ENCODE results near the gene HIVEP3.
"Not testable (repeated sequence)": the region's sequence is repeated elsewhere in the genome, so short reads cannot be mapped to it uniquely, and the experiment has no call there.

Gene HIVEP3

DNA sequence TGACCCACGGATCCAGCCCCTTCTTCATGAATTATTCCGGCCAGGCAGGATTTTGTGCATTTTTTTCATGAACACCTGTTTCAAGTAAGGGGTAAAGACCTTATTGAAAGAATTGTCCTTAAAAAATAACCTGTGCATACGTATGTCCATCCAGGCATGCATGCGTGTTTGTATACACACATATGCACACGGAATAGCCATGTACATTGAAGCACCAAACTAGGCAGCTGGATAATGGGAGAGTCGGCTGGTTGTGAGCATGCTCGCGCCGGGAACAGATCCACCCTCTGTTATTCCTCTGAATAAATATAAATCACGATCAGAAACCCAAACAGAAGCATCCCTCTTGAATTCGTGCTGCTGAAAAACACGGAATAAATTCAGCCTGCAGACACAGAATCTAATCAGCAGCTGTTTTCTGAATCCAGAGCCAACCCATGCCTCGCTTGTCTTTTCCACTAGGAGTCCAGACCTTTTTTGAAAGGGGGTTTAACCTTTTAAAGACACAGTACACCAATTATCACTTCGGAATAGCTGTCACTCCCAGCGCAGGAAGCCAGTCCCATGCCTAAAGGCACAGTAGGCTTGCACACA is at the start of gene HIVEP3:
Gene HIVEP3 (minus strand): TSS at position 473 of the 594 bp plus-strand sequence.
- Mint-ChIP-seq H3K27ac (peak within 1 kb of the TSS; percentile 98), H3K9me3 (peaks cover 8% of the 10 kb centered on the region), H3K36me3 (ENCODE audit: low read depth) (peaks cover 13% of the 10 kb centered on the region), H3K4me3 (peak within 1 kb of the TSS; percentile 96), H3K4me1 (ENCODE audit: low read depth) (peaks cover 66% of the 10 kb centered on the region), H3K27me3 (ENCODE audit: low read depth) (peaks cover 14% of the 10 kb centered on the region)
- no peak for DNase-seq (ENCODE audit: low spot score)

DNA sequence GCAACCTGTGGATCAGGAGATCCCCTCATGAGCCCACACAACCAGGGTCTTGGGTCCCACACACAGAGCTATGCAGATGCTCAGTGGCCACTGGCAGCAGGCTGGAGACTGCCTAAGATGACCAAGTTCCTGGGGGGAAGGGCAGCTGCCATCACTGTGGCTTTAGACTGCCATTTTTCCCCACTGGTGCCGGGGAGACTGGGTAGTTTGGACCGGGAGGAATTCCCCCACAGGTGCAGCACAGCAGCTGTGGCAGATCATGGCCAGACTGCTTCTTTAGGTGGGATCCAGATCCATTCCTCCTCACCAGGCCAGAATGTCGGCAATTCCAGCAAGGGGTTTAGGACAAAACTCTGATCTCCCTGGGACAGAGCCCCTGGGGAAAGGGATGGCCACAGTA is 45.7 kb upstream of the HIVEP3 start:
- Mint-ChIP-seq H3K36me3 (ENCODE audit: low read depth) (no peaks in the 10 kb centered on the region), H3K9me3 (peaks cover 9% of the 10 kb centered on the region), H3K4me3 (no peak overlapping the region), H3K27me3 (ENCODE audit: low read depth) (peaks cover 13% of the 10 kb centered on the region), H3K4me1 (ENCODE audit: low read depth) (no peaks in the 10 kb centered on the region), H3K27ac (no peak overlapping the region)
- DNase-seq (ENCODE audit: low spot score), result no peak

DNA sequence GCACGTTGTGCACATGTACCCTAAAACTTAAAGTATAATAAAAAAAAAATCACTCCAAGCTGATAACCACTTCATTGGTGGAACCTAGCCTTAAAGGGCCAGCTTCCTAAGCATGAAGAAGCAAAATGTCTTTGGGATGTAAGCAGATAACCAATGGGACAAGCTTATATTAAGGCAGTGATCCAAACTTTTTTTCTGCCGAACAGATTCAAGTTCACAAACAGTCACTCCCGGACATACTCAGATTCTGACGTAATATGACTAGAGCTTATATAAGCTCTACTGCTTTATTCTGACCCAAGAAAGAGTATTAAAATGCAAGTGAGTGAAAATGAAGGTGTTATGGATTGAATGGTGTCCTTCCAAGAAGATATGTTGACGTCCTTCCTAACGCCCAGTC is 44.9 kb upstream of the HIVEP3 start:
- no peak for DNase-seq (ENCODE audit: low spot score)
- H3K4me1 Mint-ChIP-seq (ENCODE audit: low read depth), result no peaks in the 10 kb centered on the region

DNA sequence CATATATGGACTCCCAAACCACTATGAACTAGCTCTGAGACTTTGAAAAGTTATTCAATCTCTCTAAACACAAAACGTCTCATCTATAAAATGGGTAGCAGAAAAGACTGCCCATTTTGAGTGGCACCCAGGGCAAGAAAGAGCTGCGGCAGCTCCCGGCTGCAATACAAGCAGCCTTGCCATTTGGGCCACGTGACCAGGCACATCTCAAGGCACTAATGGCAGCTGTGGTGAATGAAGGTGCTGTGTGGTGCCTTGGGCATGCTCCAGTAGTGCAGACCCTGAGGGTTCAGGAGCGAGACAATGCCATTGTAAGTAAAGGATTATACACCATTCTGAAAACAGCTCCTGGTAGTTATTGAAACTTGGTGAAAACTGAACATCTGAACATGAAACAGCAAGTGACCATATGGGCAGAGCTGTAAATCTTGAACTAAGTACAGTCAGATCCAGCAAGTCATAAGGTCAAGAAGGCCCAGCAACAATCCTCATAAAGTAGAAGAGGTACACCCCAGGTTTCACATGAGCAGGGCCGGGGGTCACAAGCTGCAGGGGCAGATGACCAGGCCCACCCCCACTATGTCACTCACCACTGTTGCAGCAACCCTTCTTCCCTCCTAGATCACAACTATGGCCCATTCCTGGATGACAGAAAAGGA is 39.4 kb upstream of the HIVEP3 start:
- Mint-ChIP-seq H3K27ac (no peak overlapping the region), H3K27me3 (ENCODE audit: low read depth) (no peaks in the 10 kb centered on the region), H3K4me1 (ENCODE audit: low read depth) (peaks cover 4% of the 10 kb centered on the region), H3K9me3 (no peaks in the 10 kb centered on the region), H3K4me3 (no peak overlapping the region), H3K36me3 (ENCODE audit: low read depth) (no peaks in the 10 kb centered on the region)
- DNase-seq (ENCODE audit: low spot score), result no peak

More for the DNA sequence above, 44.9 kb upstream of the HIVEP3 start:
- no peak overlapping the region for H3K4me3 Mint-ChIP-seq
- H3K9me3 Mint-ChIP-seq, result peaks cover 9% of the 10 kb centered on the region
- no peaks in the 10 kb centered on the region for H3K36me3 Mint-ChIP-seq (ENCODE audit: low read depth)
- no peak overlapping the region for H3K27ac Mint-ChIP-seq
- peaks cover 13% of the 10 kb centered on the region for H3K27me3 Mint-ChIP-seq (ENCODE audit: low read depth)

DNA sequence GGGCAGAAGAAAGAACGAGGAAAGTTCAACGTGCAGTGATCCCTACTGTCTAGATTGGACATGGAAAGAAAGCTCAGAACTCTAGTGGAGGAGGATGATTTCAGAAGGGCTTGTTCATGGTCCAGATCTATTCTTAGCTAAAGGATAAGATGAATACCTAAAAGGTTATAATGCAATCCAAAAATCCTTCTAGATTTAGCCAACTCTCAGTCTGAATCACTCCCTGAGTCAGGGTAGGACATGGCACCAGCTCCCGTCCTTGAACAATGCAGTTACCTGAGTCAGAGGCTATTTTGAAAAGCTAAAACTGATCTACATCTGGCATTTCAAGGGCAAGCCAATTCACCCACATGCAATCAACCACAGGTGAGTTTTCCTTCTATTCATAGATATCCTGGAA is 38.8 kb upstream of the HIVEP3 start:
- no peak overlapping the region for H3K4me3 Mint-ChIP-seq
- H3K27me3 Mint-ChIP-seq (ENCODE audit: low read depth), result no peaks in the 10 kb centered on the region
- H3K9me3 Mint-ChIP-seq, result peaks cover under 1% of the 10 kb centered on the region
- H3K4me1 Mint-ChIP-seq (ENCODE audit: low read depth), result peaks cover 4% of the 10 kb centered on the region
- DNase-seq (ENCODE audit: low spot score), result no peak
- no peak overlapping the region for H3K27ac Mint-ChIP-seq
- H3K36me3 Mint-ChIP-seq (ENCODE audit: low read depth), result no peaks in the 10 kb centered on the region

DNA sequence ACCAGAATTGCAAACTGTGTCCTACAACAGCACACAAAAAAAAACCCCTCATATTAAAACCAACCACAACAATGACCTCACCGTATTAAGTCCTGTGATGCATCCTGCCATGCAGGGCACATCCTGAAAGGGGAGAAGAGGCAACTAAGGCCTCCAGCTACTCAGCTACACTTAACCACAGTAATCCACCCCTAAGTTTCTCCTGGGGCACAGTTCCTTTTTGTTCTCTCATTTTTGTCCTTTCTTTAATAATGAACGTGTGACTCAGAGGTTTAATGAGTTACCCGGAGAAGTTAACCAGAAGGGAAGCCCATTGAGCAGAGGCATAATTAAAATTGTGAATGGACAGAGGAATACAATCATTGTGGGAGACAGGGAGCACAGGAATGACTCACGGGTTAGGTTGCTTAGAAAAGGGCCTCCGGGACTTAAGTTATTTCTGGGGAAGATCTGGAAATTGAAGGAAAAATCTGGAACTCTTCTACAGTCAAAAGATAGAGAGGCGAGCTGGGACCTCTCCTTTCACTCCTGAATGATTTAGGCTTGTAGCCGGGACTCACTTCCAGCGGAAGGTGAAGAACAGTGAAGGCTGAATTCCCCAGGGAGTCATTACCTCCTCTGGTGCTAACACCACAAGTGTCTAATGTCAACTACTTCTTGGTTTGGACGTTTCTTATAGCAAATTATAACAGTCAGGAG is 36.9 kb upstream of the HIVEP3 start:
- Mint-ChIP-seq H3K9me3 (peaks cover 17% of the 10 kb centered on the region), H3K27ac (no peak overlapping the region), H3K4me1 (ENCODE audit: low read depth) (peaks cover 4% of the 10 kb centered on the region), H3K36me3 (ENCODE audit: low read depth) (peaks cover 4% of the 10 kb centered on the region), H3K27me3 (ENCODE audit: low read depth) (no peaks in the 10 kb centered on the region), H3K4me3 (no peak overlapping the region)
- no peak for DNase-seq (ENCODE audit: low spot score)

DNA sequence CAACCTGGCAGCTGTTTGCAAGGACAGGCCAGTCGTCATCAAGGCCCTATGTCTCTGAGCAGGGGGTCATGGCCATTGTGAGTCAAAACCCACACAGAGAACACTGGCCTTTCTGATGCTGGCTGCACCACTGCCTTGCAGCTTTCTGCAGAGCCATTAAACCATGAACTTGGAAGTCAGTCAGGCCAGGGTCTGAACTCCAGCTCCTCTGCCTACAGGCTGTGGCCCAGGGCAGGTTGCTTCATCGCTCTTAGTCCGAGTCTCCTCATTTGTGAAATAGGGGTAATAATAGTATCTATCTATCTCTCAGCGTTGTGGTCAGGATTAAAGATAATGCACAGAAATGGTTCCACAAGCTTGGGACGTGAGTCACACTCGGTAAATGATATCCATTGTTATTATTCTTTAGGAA is 35.8 kb upstream of the HIVEP3 start:
- H3K27me3 Mint-ChIP-seq (ENCODE audit: low read depth), result no peaks in the 10 kb centered on the region
- no peak overlapping the region for H3K4me3 Mint-ChIP-seq
- H3K9me3 Mint-ChIP-seq, result peaks cover 27% of the 10 kb centered on the region
- peaks cover 4% of the 10 kb centered on the region for H3K36me3 Mint-ChIP-seq (ENCODE audit: low read depth)
- H3K27ac Mint-ChIP-seq, result no peak overlapping the region
- DNase-seq (ENCODE audit: low spot score), result no peak
- H3K4me1 Mint-ChIP-seq (ENCODE audit: low read depth), result peaks cover 4% of the 10 kb centered on the region

DNA sequence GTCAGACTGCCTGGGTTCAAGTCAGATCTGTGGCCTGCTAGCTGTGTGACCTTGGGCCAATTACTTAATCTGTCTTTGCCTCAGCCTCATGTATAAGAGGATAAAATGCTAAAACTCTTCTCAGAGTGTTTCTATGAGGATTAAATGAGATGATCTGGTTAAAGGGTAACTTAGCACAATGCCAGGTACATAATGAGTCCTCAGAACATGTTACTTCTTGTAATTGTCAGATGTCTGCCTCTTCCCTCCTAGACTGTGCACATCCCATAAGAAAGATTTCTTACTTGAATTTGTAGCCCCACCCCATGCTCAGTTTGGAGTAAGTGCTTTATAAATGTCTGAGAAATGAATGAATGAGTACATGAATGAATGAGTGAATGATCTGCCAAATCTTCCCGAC is 34.6 kb upstream of the HIVEP3 start:
- H3K9me3 Mint-ChIP-seq, result peaks cover 35% of the 10 kb centered on the region
- peaks cover 4% of the 10 kb centered on the region for H3K36me3 Mint-ChIP-seq (ENCODE audit: low read depth)
- H3K4me1 Mint-ChIP-seq (ENCODE audit: low read depth), result peaks cover 4% of the 10 kb centered on the region
- H3K27me3 Mint-ChIP-seq (ENCODE audit: low read depth), result no peaks in the 10 kb centered on the region
- H3K27ac Mint-ChIP-seq, result no peak overlapping the region
- no peak overlapping the region for H3K4me3 Mint-ChIP-seq
- DNase-seq (ENCODE audit: low spot score), result no peak

DNA sequence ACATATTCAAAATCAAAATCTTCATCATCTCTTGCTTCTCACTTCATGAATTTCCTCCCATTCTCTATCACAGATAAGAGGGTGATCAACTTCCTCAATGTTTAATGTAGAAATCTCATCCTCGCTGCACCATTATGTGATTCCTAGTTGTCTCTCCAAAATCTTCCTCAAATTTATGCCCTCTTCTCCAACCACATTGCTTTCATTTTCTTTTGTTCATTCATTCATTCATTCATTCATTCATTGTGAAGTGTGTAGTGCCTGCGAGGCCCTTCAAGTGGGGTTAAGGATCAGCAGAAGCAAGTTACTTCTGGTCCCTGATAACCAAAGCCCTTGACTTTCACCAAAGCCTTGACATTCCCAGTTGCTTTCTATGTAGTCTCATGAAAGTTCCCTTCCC is 33.5 kb upstream of the HIVEP3 start:
- no peak for DNase-seq (ENCODE audit: low spot score)
- Mint-ChIP-seq H3K4me3 (no peak overlapping the region), H3K27ac (no peak overlapping the region), H3K27me3 (ENCODE audit: low read depth) (no peaks in the 10 kb centered on the region), H3K9me3 (peaks cover 35% of the 10 kb centered on the region), H3K36me3 (ENCODE audit: low read depth) (peaks cover 6% of the 10 kb centered on the region), H3K4me1 (ENCODE audit: low read depth) (peaks cover 4% of the 10 kb centered on the region)

DNA sequence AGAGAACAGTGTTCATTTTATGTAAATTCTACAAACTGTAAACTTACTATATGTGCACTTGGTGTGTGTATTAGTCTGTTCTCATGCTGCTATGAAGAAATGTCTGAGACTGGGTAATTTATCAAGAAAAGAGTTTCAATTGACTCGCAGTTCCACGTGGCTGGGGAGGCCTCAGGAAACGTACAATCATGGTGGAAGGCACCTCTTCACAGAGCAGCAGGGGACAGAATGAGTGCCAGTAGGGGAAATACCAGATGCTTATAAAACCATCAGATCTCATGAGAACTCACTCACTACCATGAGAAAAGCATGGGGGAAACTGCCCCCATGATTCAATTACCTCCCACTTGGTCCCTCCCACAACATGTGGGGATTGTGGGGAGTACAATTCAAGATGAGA is 32.8 kb upstream of the HIVEP3 start:
- H3K4me3 Mint-ChIP-seq; H3K36me3 Mint-ChIP-seq (ENCODE audit: low read depth); H3K27me3 Mint-ChIP-seq (ENCODE audit: low read depth); H3K27ac Mint-ChIP-seq; H3K4me1 Mint-ChIP-seq (ENCODE audit: low read depth): not testable (repeated sequence)
- H3K9me3 Mint-ChIP-seq, result peaks cover 35% of the 10 kb centered on the region
- peak; percentile 6 for DNase-seq (ENCODE audit: low spot score)

DNA sequence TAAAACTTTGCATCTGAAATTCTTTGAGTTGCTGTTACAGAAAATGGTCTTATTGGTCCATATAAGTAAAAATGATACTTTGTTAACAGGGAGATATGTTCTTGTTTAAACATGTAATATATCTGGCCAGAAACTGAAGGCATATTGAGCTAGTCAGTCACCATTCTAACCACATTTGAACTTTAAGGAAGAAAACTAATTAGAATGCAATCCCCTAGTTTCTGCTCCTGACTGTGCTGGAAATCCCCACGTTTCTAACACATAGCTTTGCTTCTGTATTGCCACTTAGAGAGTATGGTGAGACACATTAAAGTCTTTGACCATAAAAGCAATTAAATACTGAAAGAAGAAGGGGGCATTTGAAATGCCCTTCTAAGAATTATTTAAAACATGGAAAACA is 32.1 kb upstream of the HIVEP3 start:
- Mint-ChIP-seq H3K36me3 (ENCODE audit: low read depth) (peaks cover 6% of the 10 kb centered on the region), H3K27ac (no peak overlapping the region), H3K4me3 (no peak overlapping the region), H3K27me3 (ENCODE audit: low read depth) (no peaks in the 10 kb centered on the region), H3K9me3 (peaks cover 35% of the 10 kb centered on the region), H3K4me1 (ENCODE audit: low read depth) (peaks cover 4% of the 10 kb centered on the region)
- DNase-seq (ENCODE audit: low spot score), result no peak

DNA sequence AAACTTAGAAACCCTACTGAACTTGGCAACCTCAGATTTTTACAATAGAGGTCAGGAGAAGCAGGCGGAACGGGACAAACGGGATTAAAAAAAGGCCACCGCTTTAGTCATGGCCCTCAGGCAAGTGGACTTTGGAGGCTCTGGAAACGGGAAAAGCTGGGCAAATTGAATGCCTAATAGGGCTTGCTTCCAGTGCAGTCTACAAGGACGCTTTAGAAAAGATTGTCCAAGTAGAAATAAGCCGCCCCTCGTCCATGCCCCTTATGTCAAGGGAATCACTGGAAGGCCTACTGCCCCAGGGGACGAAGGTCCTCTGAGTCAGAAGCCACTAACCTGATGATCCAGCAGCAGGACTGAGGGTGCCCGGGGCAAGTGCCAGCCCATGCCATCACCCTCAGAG is 27.2 kb upstream of the HIVEP3 start:
- DNase-seq (ENCODE audit: low spot score); H3K4me3 Mint-ChIP-seq; H3K27ac Mint-ChIP-seq; H3K27me3 Mint-ChIP-seq (ENCODE audit: low read depth); H3K36me3 Mint-ChIP-seq (ENCODE audit: low read depth); H3K4me1 Mint-ChIP-seq (ENCODE audit: low read depth): not testable (repeated sequence)
- H3K9me3 Mint-ChIP-seq, result peaks cover 32% of the 10 kb centered on the region

DNA sequence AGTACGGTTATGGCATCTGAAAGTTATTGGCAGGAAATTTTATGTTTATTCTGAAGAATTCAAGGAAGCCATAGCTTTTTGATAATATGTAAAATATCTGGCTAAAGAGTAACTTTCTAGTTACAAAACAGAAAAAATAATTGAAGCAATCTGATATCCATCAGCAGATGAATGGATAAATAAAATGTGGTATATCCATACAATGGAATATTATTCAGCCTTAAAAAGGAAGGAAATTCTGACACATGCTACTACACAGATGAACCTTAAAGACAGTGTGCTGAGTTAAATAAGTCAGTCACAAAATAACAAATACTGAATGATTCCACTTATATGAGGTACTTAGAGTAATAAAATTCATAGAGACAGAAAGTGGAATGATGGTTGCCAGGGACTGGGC is 25.0 kb upstream of the HIVEP3 start:
- no peaks in the 10 kb centered on the region for H3K4me1 Mint-ChIP-seq (ENCODE audit: low read depth)
- peaks cover 4% of the 10 kb centered on the region for H3K36me3 Mint-ChIP-seq (ENCODE audit: low read depth)
- no peak overlapping the region for H3K27ac Mint-ChIP-seq
- peaks cover 2% of the 10 kb centered on the region for H3K27me3 Mint-ChIP-seq (ENCODE audit: low read depth)
- no peak for DNase-seq (ENCODE audit: low spot score)
- H3K4me3 Mint-ChIP-seq, result no peak overlapping the region
- peaks cover 12% of the 10 kb centered on the region for H3K9me3 Mint-ChIP-seq

DNA sequence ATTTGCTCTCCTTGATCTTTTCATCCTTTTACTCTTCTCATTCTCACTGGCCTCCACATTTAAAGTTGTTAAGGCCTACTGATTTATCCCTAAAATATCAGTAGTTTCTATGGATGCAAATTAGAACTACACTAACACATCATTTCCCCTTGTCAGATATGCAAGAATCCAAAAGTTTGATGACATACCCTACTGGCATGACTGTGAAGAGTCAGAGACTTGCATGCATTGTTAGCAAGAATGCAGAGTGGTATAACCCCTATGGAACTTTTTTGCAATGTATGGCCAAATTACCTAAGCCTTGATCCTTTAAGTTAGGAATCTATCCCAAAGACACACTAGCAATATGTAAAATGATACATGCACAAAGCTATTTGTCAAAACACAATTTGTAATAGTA is 23.6 kb upstream of the HIVEP3 start:
- peaks cover 2% of the 10 kb centered on the region for H3K27me3 Mint-ChIP-seq (ENCODE audit: low read depth)
- H3K27ac Mint-ChIP-seq, result no peak overlapping the region
- H3K36me3 Mint-ChIP-seq (ENCODE audit: low read depth), result peaks cover 2% of the 10 kb centered on the region
- no peaks in the 10 kb centered on the region for H3K4me1 Mint-ChIP-seq (ENCODE audit: low read depth)
- H3K4me3 Mint-ChIP-seq, result no peak overlapping the region
- no peak for DNase-seq (ENCODE audit: low spot score)
- H3K9me3 Mint-ChIP-seq, result peaks cover 10% of the 10 kb centered on the region

Measured in T-helper 2 cell treated with Interferon-gamma antibody and Interleukin-4, amounts not matched to agents 5 μg/mL and 100 μg/mL, for 36 hours (primary cell).